Esophagus squamous epithelium (tissue), 4 donors: Measurements from ENCODE around the gene FOXRED2.

Experiments used
- POLR2A ChIP-seq, 4 donors: fragments of 450-650 bp; IDR thresholded peaks; one replicate each; pipeline ENCODE4 v1.6.1; 2017; ENCODE audit warnings: antibody characterized with exemption in 4 of 4, mild to moderate bottlenecking in 4 of 4, moderate library complexity in 3 of 4
- TF ChIP-seq, protein P1 (sequence below), 6 experiments: fragments of 450-650 bp in 4 of 6; fragments of 200-600 bp in 2 of 6; sonication (generic) in 2 of 6; IDR thresholded peaks; one replicate each; pipeline ENCODE4 v1.5.1; 2016 to 2019; ENCODE audit warnings: antibody characterized with exemption in 6 of 6, mild to moderate bottlenecking in 4 of 6, moderate library complexity in 4 of 6

DNA sequence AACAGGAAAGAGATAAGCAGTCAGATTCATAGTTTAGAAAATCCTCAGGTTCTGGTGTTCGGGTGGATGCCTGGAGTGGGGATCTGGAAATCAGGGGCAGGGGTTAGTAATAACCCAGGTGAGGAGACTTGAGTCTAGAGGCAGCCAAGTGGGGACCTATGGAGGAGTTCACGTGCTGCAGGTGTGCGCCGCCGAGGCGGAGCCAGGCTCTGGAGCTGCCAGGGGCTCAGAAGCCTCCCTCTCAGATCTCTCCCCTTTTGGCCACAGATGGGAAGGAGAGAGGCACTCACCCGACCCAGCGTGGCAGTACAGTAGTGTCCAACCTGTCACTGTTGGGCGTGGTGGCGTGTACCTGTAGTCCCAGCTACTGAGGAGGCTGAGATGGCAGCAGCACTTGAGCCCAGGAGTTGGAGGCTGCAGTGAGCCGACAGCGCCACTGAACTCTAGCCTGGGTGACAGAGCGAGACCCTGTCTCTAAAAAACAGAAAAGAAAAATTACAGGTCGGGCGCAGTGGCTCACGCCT lies 52.9 kb downstream of the FOXRED2 start:
- no peak for TF ChIP-seq POLR2A (IDR thresholded peaks at IDR 0.05)
- TF ChIP-seq, protein P1, sequence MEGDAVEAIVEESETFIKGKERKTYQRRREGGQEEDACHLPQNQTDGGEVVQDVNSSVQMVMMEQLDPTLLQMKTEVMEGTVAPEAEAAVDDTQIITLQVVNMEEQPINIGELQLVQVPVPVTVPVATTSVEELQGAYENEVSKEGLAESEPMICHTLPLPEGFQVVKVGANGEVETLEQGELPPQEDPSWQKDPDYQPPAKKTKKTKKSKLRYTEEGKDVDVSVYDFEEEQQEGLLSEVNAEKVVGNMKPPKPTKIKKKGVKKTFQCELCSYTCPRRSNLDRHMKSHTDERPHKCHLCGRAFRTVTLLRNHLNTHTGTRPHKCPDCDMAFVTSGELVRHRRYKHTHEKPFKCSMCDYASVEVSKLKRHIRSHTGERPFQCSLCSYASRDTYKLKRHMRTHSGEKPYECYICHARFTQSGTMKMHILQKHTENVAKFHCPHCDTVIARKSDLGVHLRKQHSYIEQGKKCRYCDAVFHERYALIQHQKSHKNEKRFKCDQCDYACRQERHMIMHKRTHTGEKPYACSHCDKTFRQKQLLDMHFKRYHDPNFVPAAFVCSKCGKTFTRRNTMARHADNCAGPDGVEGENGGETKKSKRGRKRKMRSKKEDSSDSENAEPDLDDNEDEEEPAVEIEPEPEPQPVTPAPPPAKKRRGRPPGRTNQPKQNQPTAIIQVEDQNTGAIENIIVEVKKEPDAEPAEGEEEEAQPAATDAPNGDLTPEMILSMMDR (IDR thresholded peaks at IDR 0.05), result no peak
